Stimulated activated CD8-positive, alpha-beta memory T cell treated with anti-CD3 and anti-CD28 coated beads, Interleukin-15, amount 100 ng/mL, for 4 hours (primary cell): ENCODE results near the gene ATP6V0E1.
"Not testable (repeated sequence)": the region's sequence is repeated elsewhere in the genome, so short reads cannot be mapped to it uniquely, and the experiment has no call there.

Source experiments
- DNase-seq, 2 donors: peaks; one replicate each; pipeline ENCODE4 v3.0.0-alpha.2; 2020; ENCODE audit warnings: low read depth in 2 of 2

Gene ATP6V0E1

GRCh38 chr5:173004013-173004412 is 20.4 kb downstream of the ATP6V0E1 start:
- no peak for DNase-seq

GRCh38 chr5:173004447-173004846 is 20.9 kb downstream of the ATP6V0E1 start:
- DNase-seq: no peak

- DNase-seq: no peak
These were observed 26.4 kb downstream of the ATP6V0E1 start for GRCh38 chr5:173010021-173010420.

GRCh38 chr5:173010547-173011464 is 27.2 kb downstream of the ATP6V0E1 start:
- DNase-seq: no peak

GRCh38 chr5:173011566-173011965 is 28.0 kb downstream of the ATP6V0E1 start:
- DNase-seq: no peak

- no peak for DNase-seq
These were observed 29.3 kb downstream of the ATP6V0E1 start for GRCh38 chr5:173012882-173013281.

GRCh38 chr5:173014671-173015070 is 31.1 kb downstream of the ATP6V0E1 start:
- DNase-seq: no peak

- no peak for DNase-seq
These were observed 31.6 kb downstream of the ATP6V0E1 start for GRCh38 chr5:173015192-173015591.

GRCh38 chr5:173015598-173016455 is 32.3 kb downstream of the ATP6V0E1 start:
- no peak for DNase-seq

GRCh38 chr5:173016598-173017046 is 33.1 kb downstream of the ATP6V0E1 start:
- DNase-seq: no peak

- DNase-seq: not testable (repeated sequence)
These were observed 33.5 kb downstream of the ATP6V0E1 start for GRCh38 chr5:173017087-173017486.

GRCh38 chr5:173018358-173018757 is 34.8 kb downstream of the ATP6V0E1 start:
- no peak for DNase-seq

GRCh38 chr5:173020154-173020581 is 36.6 kb downstream of the ATP6V0E1 start:
- DNase-seq: no peak

- DNase-seq: no peak
These were observed 37.1 kb downstream of the ATP6V0E1 start for GRCh38 chr5:173020643-173021042.

GRCh38 chr5:173025651-173026050 is 42.1 kb downstream of the ATP6V0E1 start:
- DNase-seq: no peak

- no peak for DNase-seq
These were observed 44.3 kb downstream of the ATP6V0E1 start for GRCh38 chr5:173027905-173028304.

- no peak for DNase-seq
These were observed 45.3 kb downstream of the ATP6V0E1 start for GRCh38 chr5:173028811-173029327.

- DNase-seq: no peak
These were observed 45.9 kb downstream of the ATP6V0E1 start for GRCh38 chr5:173029499-173029921.

GRCh38 chr5:173032096-173032495 is 48.5 kb downstream of the ATP6V0E1 start:
- not testable (repeated sequence) for DNase-seq

GRCh38 chr5:173032730-173033129 is 49.2 kb downstream of the ATP6V0E1 start:
- DNase-seq: no peak

GRCh38 chr5:173033923-173034322 is 50.4 kb downstream of the ATP6V0E1 start:
- DNase-seq: no peak
